GM18861 (cell line): ENCODE results near the gene GABPB2.

Experiments
- ATAC-seq: cut with Tn5 transposase; IDR thresholded peaks from one replicate; pipeline ENCODE4 v1.9.1; 2021; ENCODE audit not compliant: unreplicated experiment

The GABPB2 gene

GRCh38 chr1:151158326-151158725, 87.8 kb downstream of the GABPB2 start:
- no peak for ATAC-seq

- ATAC-seq, result no peak
These were observed 88.2 kb downstream of the GABPB2 start for GRCh38 chr1:151158751-151159251.

GRCh38 chr1:151159373-151159772, 88.8 kb downstream of the GABPB2 start:
- ATAC-seq, result no peak

- ATAC-seq, result no peak
These were observed 94.2 kb downstream of the GABPB2 start for GRCh38 chr1:151164732-151165280.

GRCh38 chr1:151165281-151165737, 94.7 kb downstream of the GABPB2 start:
- ATAC-seq, result no peak

- peak; percentile 83 for ATAC-seq
These were observed 95.4 kb downstream of the GABPB2 start, which contains the start of the genes LYSMD1 and SCNM1 for GRCh38 chr1:151165738-151166504. Gene LYSMD1 (minus strand): TSS chr1:151165902. CDS start chr1:151165258, 644 bp downstream. Gene SCNM1 (plus strand): TSS chr1:151166144. CDS start chr1:151166153, 9 bp downstream.

GRCh38 chr1:151166505-151166956, 96.0 kb downstream of the GABPB2 start:
- no peak for ATAC-seq

GRCh38 chr1:151167116-151167515, 96.6 kb downstream of the GABPB2 start:
- no peak for ATAC-seq

GRCh38 chr1:151171190-151171589, 100.6 kb downstream of the GABPB2 start:
- ATAC-seq, result no peak
